Left lobe of liver (tissue), 2 donors: ENCODE data around the gene UBE2D2. TPM values are rescaled to one million over a fixed set of nuclear protein-coding genes. Genes with fewer than 3 reads are reported as not detected.

Source experiments
- ATAC-seq: fragments of 200-7000 bp; cut with Tn5 transposase; one replicate; pipeline ENCODE4 v1.9.1; 2020; ENCODE audit warnings: mild to moderate bottlenecking, moderate library complexity
- DNase-seq: peaks from one replicate; pipeline ENCODE4 v3.0.0-alpha.2; 2020; ENCODE audit warnings: low spot score
- total RNA-seq: library from RNA; stranded (reverse); gene quantifications from one replicate; pipeline ENCODE4 v1.2.1, GENCODE V29; 2021
- donor health status: DM: no; HTN: no; CAD: no; lungs with moderate emphysema.
- donor health status: DM: no; HTN: yes; CAD: no.

UBE2D2 gene
- total RNA-seq, 1 donor from 2014 or later = 34.4 TPM

DNA sequence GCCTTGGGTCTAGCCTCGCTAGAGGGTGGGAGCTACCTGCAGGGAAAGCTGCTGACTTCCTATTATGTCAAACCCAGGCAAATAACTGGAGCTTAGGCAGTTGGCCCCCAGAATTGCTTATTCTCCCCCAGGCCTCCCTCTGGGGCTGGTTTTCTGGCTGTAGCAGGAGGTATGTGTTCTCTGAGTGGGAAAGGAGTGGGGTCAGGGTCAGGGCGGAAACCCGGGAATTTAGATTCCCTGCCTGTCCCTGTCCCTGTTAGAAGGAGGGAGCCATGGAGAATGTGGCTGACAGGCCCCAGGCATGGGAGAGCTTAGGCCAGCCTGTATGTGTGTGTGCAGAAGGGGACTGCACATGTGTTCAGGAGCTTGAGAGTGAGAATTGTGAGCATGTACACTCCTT lies 73.4 kb downstream of the UBE2D2 start:
- no peak for DNase-seq

GRCh38 chr5:139635191-139635590 lies 74.1 kb downstream of the UBE2D2 start:
- DNase-seq (no peak), ATAC-seq (no peak)

More for the DNA sequence above, 73.4 kb downstream of the UBE2D2 start:
- ATAC-seq = no peak

DNA sequence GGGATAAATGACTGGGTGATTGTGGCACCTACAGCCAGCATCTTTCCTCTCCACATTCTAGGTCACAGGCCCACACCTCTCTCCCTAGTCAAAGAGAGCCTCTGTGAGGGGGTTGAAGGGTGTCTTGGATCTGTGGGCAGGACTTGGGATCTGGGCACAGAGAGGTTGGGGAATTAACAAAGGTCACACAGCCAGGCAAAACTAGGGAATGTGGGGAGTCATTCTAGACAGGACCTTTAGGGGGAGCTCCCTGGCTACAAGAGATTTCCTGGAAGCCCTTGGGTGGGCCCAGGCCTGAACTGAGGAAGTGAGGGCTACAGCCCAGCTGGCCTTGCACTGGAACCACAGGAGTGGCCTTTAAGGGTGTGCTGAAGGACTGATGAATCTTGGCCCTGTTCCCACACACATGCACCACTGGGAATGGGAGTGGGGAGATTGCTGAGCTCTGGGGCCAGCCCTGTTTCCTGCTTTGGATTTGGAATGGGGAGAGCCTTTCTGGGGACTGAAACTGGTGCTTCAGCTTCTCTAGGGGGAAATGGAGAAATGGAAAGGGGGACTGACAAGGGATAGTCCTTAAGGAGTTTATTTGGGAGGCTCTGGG lies 74.6 kb downstream of the UBE2D2 start:
- DNase-seq = peak; percentile 72
- peak; percentile 10 for ATAC-seq

DNA sequence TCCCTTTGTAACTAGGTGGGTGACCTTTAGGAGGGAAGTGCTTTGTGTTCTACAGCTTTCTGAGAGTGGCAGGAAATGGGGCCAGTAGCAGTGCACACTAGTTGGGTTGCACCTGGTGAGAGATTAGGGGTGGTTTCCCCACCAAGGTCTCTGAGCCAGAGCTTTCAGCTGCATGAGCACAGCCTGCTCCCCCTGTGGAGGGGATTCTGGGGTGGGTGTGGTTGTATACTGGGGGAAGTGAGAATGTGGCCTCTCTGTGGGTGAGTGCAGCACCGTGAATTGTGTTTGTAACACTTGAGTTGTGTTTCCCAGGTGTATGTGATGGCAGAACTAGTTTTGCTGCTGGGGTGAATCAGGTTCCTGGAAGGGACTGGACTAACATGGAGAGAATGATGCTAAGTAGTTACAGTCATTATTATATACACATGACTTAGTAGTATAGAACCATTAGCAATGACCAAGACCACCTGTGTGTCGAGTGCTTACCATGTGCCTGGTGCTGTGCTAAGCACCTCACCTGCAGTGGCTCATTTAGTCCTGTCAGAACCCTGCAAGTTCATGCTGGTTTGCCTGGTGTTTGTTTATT lies 75.2 kb downstream of the UBE2D2 start:
- DNase-seq (no peak), ATAC-seq (no peak)

GRCh38 chr5:139636975-139637408 lies 75.9 kb downstream of the UBE2D2 start:
- peak; percentile 28 for ATAC-seq
- DNase-seq = no peak

DNA sequence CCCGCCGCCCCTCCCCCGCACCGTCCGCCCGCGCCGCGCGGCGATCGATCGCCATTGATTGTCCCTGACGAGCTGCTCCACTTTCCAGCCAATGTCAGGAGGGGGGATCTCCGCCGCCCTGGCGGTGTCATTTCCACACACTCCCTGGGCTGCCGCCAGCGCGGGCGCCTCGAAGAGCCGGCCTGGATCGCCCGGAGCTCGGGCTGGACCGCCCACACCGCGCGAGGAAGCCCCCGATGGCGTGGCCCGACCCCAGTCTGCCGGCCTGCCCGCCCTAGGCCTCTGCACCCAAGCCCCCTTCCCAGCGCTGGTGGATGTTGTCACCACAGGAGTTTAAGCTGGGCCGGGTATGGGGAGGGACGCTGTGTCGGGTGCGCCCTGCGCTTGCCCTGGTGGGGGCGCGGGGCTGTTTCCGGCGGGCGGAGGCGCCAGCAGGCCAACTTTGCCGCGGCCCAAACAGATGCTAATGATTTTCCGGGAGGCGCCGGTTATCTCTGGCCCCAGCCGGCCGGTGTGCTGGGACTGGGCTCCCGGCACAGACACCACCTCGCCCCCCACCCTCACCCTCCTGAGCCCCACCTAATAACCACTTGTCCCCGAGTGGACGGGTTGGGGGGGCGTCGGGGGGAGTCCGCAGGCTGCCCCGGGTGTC lies 76.4 kb downstream of the UBE2D2 start:
- ATAC-seq = peak; percentile 67
- peak; percentile 95 for DNase-seq

- DNase-seq (peak; percentile 95), ATAC-seq (peak; percentile 71)
These were observed 77.1 kb downstream of the UBE2D2 start for GRCh38 chr5:139638090-139638735.

- DNase-seq = no peak
These were observed 77.8 kb downstream of the UBE2D2 start for GRCh38 chr5:139638736-139639618.

GRCh38 chr5:139639619-139640380 lies 78.7 kb downstream of the UBE2D2 start:
- peak; percentile 74 for DNase-seq
- no peak for ATAC-seq

More at GRCh38 chr5:139638736-139639618, 77.8 kb downstream of the UBE2D2 start:
- no peak for ATAC-seq

- DNase-seq (no peak), ATAC-seq (no peak)
These were observed 79.4 kb downstream of the UBE2D2 start for GRCh38 chr5:139640421-139641115.

DNA sequence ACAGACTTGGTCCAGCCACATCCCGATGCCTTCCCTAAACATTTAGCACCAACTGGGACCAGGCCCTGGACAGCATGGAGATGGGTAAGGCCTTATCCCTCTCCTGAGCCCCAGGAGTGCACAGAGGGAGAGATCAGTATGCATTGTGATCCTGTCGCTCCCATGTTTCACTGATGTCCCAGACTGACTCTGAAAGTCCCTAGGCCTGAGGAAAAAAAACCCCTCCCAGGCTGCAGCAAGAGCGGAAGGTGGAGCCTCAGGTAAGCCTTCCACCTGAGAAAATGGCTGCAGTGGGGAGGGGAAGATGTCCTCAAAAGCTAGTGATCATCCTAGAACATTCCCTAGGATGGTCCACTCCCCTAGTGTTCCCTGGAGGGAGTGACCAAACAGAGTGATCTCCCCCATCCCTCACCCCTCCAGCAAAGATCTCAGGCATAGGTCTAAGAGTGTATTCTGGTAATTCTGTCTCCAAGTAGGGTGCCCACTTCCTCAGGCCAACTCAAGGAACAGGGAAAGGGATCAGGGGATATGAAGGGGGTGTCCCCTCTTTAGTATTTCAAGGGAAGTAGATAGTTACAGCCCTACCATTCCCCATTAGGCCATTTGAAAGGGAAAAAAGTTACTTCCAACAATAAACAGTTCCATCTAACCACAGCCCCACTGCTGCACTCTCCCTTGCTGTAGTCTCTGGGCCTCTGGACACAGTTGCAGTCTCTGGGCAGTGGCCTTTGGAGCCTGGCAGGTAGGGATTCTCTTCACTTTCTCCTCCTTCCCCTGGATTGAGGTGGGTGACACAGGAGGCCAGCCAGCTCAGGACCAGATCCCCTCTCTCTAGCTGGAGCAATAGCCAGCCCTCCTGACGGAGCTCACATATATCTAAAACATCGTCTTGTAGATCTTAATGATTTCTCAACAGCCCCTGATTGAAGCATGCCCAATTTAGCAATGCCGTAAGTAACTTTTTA lies 80.3 kb downstream of the UBE2D2 start:
- no peak for DNase-seq

DNA sequence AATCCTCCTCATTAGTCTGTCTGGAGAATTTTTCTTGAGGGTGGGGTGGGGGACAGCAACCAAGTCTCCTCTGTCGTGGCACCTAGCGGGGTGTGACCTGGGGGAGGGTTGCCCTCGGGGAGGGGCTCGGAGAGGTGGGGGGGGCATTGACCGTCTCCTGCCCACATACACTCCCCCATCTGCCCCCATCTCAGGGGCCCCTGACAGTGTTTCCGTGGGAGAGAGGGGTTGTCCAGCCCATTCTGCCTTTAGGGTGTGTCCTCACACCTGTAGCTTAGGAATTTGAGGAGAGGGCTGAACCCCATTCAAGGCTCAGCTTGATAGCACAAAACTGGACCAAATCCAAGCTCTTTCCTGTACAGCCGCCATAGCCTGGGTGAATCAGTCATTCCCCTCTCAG lies 81.1 kb downstream of the UBE2D2 start:
- ATAC-seq (no peak), DNase-seq (no peak)

More for the DNA sequence above, 80.3 kb downstream of the UBE2D2 start:
- ATAC-seq = no peak

DNA sequence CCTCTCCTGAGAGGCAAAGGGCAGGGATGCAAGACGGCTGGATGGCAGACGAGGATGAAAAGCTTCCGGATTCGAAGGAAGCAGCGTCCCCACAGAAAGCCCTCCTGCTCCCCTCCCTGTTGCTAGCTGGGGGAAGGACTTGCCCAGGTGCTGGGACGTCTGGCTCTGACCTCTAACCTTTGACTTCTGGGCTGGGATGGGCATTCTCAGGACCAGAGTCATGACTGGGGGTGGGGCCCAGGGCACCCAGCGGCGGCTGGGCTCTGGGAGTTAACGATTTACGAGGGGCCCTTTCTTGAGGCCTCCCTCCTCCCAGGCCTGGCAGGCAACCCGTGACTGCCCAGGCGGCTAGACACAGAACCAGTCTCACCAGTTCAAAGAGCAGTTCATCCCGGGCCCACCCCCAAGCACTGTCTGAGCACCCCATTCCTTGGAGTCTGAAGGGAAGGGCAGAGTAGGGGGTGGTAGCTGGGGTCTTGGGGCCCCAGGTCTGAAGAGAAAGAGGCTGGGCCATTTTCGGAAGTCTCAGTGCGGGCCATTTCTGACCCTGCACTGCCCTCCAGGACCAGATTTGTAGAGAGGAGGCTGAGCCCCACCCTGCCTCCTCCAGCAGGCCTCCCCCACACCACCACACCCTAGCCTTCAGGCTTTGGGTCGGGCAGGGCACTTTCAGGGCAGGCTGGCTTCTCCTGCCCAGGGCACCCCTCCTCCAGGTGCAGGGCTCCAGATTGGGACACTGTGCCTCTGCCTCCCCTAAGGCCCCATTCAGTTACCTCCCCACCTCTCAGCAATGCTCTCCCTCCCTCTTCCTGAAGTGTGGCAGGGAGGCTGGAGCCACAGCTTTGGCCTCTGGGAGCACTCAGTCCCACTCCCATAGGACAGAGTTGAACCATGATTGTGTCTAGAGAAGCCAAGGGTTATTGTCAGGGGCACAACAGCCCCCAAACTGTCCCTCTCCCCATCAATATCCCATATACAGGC lies 82.0 kb downstream of the UBE2D2 start:
- peak; percentile 96 for DNase-seq
- ATAC-seq = peak; percentile 64

GRCh38 chr5:139644001-139644456 lies 82.9 kb downstream of the UBE2D2 start:
- DNase-seq (peak; percentile 90), ATAC-seq (peak; percentile 47)

DNA sequence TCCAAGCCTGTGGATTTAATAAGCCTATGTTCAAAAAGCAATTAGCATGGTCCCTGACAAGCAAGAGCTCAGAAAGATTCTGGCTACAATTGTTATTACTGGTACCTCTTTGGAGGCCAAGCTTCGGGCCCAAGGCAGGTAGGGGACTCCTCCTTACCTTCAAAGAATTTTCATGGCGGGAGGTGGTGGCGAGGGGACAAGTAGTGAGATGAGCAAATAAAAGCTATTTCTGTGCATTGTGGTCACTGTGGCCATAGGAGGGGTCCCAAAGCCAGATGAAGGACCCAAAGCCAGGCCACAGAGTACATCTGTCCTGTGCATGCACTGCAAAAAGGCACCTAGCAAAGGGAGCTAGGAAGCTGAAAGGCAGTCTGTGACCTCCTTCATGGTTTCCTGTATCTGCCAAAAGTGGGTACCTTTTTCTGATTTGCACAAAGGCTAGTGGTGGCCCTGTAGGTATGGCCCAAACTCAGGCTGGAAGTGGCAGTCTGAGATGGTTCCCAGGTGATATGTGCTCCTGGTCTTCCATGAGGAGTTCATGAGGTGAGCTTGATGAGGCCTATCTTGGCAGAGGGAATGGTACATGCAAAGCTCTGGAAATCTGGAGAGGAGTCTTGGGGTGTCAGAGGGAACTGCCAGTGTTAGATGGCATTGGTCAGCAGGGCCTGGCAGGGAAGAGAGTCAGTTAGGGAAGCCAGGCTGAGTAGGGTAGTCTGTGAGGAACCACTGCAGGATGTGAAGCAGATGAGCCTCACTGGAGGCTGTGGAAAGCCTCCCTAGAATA lies 83.7 kb downstream of the UBE2D2 start:
- ATAC-seq (no peak), DNase-seq (peak; percentile 35)

DNA sequence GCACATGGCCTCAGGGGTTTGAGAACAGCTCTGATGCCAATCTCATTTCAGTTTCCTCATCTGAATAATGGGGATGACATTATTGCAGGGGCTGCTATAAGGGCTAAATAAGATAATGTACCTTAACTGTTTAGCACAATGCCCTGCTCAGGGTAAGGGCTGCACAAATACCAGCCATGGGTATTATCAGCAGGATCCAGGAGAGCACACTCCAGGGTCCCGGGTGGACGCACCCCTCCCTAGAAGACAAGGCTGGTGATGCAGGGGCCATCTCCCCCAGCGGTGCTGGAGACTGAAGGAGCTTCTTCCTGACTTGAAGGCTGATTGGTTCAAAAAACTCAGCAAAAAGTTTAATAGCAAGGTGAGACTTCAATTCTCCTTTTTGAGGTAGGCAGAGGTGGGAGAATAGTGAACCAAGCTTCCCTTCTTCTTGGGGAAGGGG lies 84.3 kb downstream of the UBE2D2 start:
- DNase-seq (no peak), ATAC-seq (no peak)
